SJSA1 (cell line): ENCODE measurements around the gene AKAP6. TPM values are rescaled to one million over a fixed set of nuclear protein-coding genes. Genes with fewer than 3 reads are reported as not detected.
"Not testable (repeated sequence)": the region's sequence is repeated elsewhere in the genome, so short reads cannot be mapped to it uniquely, and the experiment has no call there.

Experiments
- DNase-seq, 2 experiments: peaks; one replicate each; pipeline ENCODE4 v3.0.0-alpha.2; 2015 to 2020; ENCODE audit warnings: low spot score in 2 of 2, low read depth in 1 of 2
- H3K27ac ChIP-seq: fragments of 250-450 bp; sonication (Bioruptor Pico); 2 replicates; pipeline ENCODE4 v1.5.1; 2020; ENCODE audit warnings: mild to moderate bottlenecking, moderate library complexity
- H3K27me3 ChIP-seq: fragments of 250-450 bp; sonication (Bioruptor Pico); replicated peaks from 2 replicates; pipeline ENCODE4 v1.5.1; 2020; ENCODE audit warnings: mild to moderate bottlenecking, moderate library complexity
- H3K36me3 ChIP-seq: fragments of 250-450 bp; sonication (Bioruptor Pico); 2 replicates; pipeline ENCODE4 v1.5.1; 2020; ENCODE audit warnings: mild to moderate bottlenecking
- H3K4me1 ChIP-seq: fragments of 250-450 bp; sonication (Bioruptor Pico); replicated peaks from 2 replicates; pipeline ENCODE4 v1.6.1; 2021; ENCODE audit warnings: mild to moderate bottlenecking
- H3K4me3 ChIP-seq: fragments of 250-450 bp; sonication (Bioruptor Pico); 2 replicates; pipeline ENCODE4 v1.5.1; 2020; ENCODE audit warnings: mild to moderate bottlenecking
- H3K9me3 ChIP-seq: fragments of 250-450 bp; sonication (Bioruptor Pico); replicated peaks from 2 replicates; pipeline ENCODE4 v1.5.1; 2020; ENCODE audit warnings: mild to moderate bottlenecking
- total RNA-seq: library from RNA; depleted of rRNA; stranded (reverse); fragments of >200 nt; shearing (Covaris generic); gene quantifications from 2 replicates; pipeline ENCODE4 v1.2.3, GENCODE V29; 2014

AKAP6 gene
- total RNA-seq, 1 experiment from 2014 or later: 3.8 TPM

DNA sequence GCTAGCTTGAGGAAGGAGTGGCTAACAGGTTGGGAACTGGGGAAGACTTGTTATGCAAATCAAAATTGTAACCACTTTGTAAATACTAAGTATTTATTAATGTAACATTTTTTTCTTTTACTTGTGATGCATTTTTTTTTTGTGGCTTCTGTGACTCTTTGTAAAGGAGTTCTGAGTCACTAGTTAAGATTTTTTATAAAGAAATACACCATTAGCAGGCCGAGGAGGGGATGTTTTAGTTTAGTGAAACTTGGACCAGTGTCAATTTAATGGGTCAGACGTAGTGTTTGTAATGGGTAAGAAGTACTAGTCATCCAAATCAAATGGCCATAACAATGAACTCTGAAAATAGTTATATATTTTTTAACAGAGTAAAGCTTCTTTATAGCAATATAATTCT lies 43.1 kb downstream of the AKAP6 start:
- DNase-seq: peak; percentile 45 to 71
- Histone ChIP-seq H3K4me1 (peaks cover 53% of the 10 kb centered on the region), H3K27ac (peak overlapping the region; percentile 81), H3K4me3 (no peak overlapping the region), H3K9me3 (no peaks in the 10 kb centered on the region), H3K36me3 (no peaks in the 10 kb centered on the region), H3K27me3 (no peaks in the 10 kb centered on the region)

DNA sequence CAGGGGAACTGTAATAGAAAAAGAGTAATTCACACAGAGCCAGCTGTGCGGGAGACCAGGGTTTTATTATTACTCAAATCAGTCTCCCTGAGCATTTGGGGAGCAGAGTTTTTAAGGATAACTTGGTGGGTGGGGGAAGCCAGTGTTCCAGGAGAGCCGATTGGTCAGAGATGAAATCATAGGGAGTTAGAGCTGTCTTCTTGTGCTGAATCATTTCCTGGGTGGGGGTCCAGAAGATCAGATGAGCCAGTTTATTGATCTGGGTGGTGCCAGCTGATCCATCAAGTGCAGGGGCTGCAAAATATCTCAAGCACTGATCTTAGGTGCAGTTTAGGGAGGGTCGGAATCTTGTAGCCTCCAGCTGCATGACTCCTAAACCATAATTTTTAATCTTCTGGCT lies 44.1 kb downstream of the AKAP6 start:
- not testable (repeated sequence) for H3K4me3 ChIP-seq, H3K36me3 ChIP-seq, H3K27me3 ChIP-seq, DNase-seq, H3K9me3 ChIP-seq
- Histone ChIP-seq H3K4me1 (peaks cover 46% of the 10 kb centered on the region), H3K27ac (0 out of 2 replicates have a peak overlapping the region, but pooled peaks have one; percentile 29)

DNA sequence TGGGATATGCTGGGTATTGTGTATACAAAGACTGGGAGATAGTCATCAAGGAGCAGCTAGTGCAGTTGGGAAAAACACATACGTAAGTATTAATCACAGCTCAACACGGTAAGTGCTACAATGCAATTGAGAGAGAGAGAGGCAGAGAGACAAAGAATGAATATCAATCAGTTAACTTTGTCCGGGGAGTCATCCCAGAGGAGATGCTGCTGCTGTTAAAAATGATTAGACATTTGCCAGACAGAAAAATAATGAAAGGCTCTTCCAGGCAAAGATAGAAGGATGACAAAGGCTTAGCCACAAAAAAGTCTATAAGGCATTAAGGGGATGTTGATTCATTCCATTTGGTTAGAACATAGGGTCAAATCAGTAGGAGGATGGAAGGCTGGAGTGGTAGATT lies 45.1 kb downstream of the AKAP6 start:
- no peaks in the 10 kb centered on the region for H3K27me3 ChIP-seq
- H3K4me3 ChIP-seq: no peak overlapping the region
- H3K9me3 ChIP-seq: no peaks in the 10 kb centered on the region
- peak in 1 of 2 experiments; percentile 7 for DNase-seq
- H3K27ac ChIP-seq: no peak overlapping the region
- H3K4me1 ChIP-seq: peaks cover 45% of the 10 kb centered on the region
- H3K36me3 ChIP-seq: no peaks in the 10 kb centered on the region

DNA sequence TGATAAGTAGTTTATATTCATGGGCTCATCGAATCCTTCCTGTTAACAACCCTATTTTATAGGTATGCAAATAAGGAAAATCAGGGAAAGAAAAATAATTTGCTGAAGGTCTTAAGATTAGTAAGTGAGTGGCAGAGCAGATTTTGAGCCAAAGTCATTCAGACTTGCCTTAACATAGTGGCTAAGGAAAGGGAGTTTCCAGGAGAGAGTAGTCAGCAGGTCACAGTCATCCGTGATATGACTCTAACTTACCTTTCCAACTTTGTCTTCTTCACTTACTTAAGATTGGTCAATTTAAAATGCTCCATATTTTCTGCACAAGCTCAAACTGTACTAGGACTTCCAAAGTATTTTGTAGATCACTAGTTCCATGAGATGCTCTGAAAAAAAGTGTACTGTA lies 46.6 kb downstream of the AKAP6 start:
- Histone ChIP-seq H3K27ac (no peak overlapping the region), H3K27me3 (no peaks in the 10 kb centered on the region), H3K36me3 (no peaks in the 10 kb centered on the region), H3K4me3 (no peak overlapping the region), H3K4me1 (peaks cover 30% of the 10 kb centered on the region), H3K9me3 (no peaks in the 10 kb centered on the region)
- DNase-seq: no peak

DNA sequence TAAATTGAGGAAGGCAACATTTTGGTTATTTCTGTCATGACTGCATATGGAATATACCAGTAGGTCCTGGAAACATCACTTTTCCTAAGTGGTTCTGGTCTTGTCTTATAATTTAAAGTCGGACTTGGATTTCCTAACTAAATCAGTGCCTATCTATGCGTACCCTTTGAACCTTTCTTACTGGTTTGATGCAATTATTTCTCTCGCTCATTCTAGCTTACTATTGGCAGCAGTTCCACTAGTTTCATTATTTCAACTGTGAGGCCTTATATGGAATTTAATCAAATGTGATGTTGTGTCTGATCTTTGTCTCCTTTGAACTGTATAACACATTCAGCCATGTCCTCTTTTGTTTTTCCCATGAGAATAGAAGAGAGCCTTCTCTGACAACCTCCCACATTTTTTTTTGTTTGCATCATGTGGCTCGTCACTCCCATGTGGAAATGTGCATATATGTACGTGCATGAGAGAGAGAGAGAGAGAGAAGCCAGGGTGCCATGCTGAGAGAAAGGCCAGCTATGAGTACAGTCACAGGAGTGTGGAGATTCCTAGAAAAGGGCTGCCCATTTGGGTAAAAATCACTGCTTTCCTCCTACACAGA lies 48.0 kb downstream of the AKAP6 start:
- Histone ChIP-seq H3K4me1 (peaks cover 18% of the 10 kb centered on the region), H3K27ac (no peak overlapping the region), H3K4me3 (no peak overlapping the region), H3K27me3 (no peaks in the 10 kb centered on the region), H3K9me3 (no peaks in the 10 kb centered on the region), H3K36me3 (no peaks in the 10 kb centered on the region)
- no peak for DNase-seq

DNA sequence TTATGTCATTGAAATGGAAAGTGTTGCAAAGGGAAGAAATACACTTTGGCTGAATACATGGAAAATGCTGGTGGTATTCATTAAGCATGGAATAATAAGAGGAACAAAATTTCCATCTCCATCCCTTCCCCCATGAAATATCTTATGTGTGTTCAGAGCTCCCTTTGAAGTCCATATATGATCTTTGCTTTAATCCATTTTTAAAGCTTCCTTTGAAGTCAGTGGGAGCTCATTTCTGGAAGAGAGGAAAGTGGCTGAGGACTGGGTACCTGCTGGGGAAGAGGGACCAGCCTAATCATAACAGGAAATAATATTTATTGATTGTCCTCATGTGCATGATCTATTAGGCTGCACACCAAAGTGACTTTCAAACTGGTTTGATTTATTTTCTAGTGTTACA lies 49.2 kb downstream of the AKAP6 start:
- Histone ChIP-seq H3K4me3 (no peak overlapping the region), H3K9me3 (0 out of 2 replicates have a peak, but pooled peaks cover 3% of the 10 kb centered on the region), H3K27ac (no peak overlapping the region), H3K4me1 (peaks cover 8% of the 10 kb centered on the region; the same call in 1 of the 2 replicates), H3K27me3 (no peaks in the 10 kb centered on the region), H3K36me3 (no peaks in the 10 kb centered on the region)
- DNase-seq: no peak

DNA sequence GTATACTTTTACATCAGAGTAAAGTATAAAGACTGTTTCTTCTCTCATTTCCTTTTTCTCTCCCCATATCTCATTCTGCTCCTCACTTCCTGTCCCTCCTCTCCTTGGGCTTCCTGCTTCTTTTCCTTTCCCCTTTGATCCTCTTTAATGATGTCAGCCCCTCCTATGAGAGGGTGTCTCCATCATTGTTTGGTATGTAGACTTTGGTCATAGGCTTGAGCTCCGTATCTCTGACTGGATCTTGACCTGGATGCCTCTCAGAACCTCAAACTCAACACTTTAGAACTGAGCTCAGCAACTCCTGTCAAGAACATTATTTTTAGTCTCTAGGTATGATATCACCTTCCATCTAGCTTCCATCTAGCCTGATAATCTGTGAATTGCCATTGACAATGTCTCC lies 50.3 kb downstream of the AKAP6 start:
- Histone ChIP-seq H3K36me3 (no peaks in the 10 kb centered on the region), H3K9me3 (0 out of 2 replicates have a peak, but pooled peaks cover 3% of the 10 kb centered on the region), H3K4me1 (no peaks in the 10 kb centered on the region), H3K4me3 (no peak overlapping the region), H3K27me3 (no peaks in the 10 kb centered on the region), H3K27ac (no peak overlapping the region)
- DNase-seq: no peak

DNA sequence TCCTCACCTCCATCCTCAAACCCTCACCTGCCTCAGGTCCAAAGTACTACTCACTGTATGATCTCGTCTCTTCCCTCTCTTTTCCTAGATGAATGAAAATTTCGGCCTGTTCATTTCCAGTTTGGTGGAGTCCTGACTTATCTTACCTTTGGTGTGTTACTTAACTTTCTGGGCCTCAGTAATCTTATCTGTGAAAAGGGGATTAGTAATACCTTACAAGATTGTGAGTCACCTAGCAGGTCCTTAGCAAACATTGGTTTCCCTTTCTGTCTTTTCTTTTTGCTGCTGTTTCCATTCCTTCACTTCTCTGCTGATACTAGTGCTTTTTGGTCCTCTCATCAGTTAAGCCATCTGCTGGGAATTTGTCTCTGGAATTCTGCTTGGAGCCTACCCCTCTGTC lies 52.8 kb downstream of the AKAP6 start:
- H3K27ac ChIP-seq: no peak overlapping the region
- no peak overlapping the region for H3K4me3 ChIP-seq
- no peaks in the 10 kb centered on the region for H3K4me1 ChIP-seq
- DNase-seq: no peak
- 0 out of 2 replicates have a peak, but pooled peaks cover 3% of the 10 kb centered on the region for H3K9me3 ChIP-seq
- no peaks in the 10 kb centered on the region for H3K27me3 ChIP-seq
- no peaks in the 10 kb centered on the region for H3K36me3 ChIP-seq

DNA sequence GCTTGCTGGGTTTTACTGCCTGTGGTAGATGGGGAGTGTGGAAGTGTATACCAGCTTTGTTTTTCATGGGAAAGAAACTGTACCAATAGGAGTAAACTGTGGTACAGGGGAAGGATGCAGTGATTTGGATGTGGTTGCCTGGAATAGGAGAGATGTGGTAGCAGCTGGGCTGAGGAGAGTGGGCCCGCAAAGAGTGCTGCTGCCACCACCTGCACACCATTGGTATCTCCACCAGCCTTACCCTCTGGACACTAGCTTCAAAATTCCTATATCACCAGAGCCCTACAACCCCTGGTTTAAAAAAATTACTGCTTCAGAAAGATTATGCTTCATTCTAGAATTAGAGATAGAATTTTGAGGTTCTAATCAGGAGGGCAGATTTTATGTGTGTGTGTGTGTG lies 53.6 kb downstream of the AKAP6 start:
- Histone ChIP-seq H3K4me1 (no peaks in the 10 kb centered on the region), H3K36me3 (no peaks in the 10 kb centered on the region), H3K9me3 (0 out of 2 replicates have a peak, but pooled peaks cover 3% of the 10 kb centered on the region), H3K27me3 (no peaks in the 10 kb centered on the region), H3K4me3 (no peak overlapping the region), H3K27ac (no peak overlapping the region)
- no peak for DNase-seq

DNA sequence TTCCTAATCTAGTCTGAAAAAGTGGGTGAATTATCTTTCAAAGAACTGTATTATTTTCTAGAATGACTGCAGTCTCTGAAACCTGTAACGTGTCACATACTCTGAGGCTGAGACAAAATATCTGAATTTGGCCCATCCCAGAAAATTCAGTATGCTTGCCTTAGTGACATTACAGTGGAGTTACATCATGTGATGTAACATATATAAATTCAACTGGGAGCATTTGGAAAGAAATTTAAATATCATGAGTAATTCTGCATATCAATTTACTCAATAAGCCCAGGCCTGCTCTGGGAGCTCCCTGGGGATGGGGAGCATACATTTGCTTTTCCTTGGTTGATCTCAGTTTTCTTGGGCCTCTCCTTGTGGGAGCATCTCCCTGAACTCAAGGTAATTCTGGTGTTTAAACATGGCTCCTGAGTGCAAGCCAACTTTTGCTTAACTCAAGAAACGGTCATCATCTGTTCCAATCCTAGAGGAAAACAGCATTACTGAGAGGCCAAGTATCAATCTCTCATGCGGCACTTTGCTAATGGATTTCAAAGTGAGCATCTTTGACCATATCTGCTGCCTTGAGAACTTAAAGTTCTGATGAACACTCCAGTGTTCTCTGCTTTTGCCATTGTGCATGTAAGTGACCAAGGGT lies 54.4 kb downstream of the AKAP6 start:
- no peak for DNase-seq
- Histone ChIP-seq H3K27me3 (no peaks in the 10 kb centered on the region), H3K27ac (no peak overlapping the region), H3K4me3 (no peak overlapping the region), H3K9me3 (0 out of 2 replicates have a peak, but pooled peaks cover 3% of the 10 kb centered on the region), H3K4me1 (no peaks in the 10 kb centered on the region), H3K36me3 (no peaks in the 10 kb centered on the region)

DNA sequence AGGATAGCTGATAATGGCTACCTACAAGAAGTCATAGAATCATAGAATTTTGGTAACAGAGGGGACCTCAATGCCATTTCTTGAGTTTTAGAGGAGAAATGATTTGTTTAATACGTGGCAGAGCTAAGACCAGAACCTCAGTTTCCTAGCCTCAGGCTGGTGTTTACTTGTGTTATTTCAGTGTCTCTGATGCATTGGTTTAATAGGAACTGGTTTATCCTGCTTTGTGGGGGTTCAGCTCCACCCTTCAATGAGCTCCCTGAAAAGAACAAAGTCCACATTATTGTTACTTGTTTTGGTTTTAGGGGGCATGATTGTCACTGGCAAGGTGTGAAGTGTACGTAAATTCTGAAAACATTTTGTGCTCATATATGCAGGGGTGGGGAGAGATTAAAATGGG lies 55.4 kb downstream of the AKAP6 start:
- no peak for DNase-seq
- Histone ChIP-seq H3K36me3 (no peaks in the 10 kb centered on the region), H3K27me3 (no peaks in the 10 kb centered on the region), H3K4me1 (no peaks in the 10 kb centered on the region), H3K4me3 (no peak overlapping the region), H3K9me3 (0 out of 2 replicates have a peak, but pooled peaks cover 3% of the 10 kb centered on the region), H3K27ac (no peak overlapping the region)

DNA sequence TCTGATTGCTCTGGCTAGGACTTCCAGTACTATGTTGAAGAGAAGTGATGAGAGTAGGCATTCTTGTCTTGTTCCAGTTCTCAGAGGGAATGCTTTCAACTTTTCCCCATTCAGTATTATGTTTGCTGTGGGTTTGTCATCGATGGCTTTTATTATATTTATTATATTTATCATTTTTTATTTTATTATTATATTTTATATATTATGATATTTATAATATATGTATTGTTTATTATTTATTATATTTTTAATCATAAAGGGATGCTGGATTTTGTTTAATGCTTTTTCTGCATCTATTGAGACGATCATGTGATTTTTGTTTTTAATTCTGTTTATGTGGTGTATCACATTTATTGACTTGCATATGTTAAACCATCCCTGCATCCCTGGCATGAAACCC lies 58.2 kb downstream of the AKAP6 start:
- H3K36me3 ChIP-seq, DNase-seq, H3K9me3 ChIP-seq, H3K27me3 ChIP-seq, H3K4me3 ChIP-seq, H3K27ac ChIP-seq, H3K4me1 ChIP-seq: not testable (repeated sequence)

DNA sequence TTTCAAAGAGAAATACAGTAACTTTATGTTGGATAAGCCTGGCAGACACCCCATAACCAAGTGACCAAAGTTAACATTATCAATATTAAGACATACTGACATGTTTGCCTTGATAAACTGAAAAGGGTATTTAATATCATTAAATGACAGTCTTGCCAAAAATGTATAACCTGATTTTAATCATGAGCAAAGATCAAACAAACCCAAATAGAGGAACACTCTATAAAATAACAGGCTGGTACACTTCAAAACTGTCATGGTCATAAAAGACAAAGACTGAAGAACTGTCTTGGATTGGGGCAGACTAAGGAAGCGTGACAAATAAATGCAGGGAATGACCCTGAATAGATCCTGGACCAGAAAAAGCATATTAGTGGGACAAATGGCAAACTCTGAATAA lies 64.0 kb downstream of the AKAP6 start:
- Histone ChIP-seq H3K27ac (no peak overlapping the region), H3K4me1 (peaks cover 8% of the 10 kb centered on the region), H3K9me3 (no peaks in the 10 kb centered on the region), H3K27me3 (no peaks in the 10 kb centered on the region), H3K36me3 (no peaks in the 10 kb centered on the region), H3K4me3 (no peak overlapping the region)
- DNase-seq: no peak

DNA sequence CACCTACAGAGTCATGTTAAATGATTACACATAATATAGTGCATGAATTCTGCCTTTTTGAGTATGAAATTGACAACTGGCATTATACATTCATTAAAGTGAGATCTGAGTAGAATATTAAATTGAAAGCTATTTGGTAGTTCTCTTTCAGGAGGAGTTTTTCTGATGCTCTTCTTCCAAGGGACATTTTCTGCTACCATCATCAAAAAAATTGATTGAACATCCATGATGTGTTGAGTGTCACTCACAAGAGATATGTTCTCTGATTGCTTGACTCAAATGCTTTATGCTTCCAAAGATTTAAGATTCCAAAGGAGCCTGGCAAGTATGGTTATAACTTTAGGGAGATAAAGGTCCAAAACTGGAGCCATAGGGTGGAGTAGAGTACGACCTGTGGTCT lies 64.9 kb downstream of the AKAP6 start:
- H3K4me3 ChIP-seq: no peak overlapping the region
- no peak for DNase-seq
- no peak overlapping the region for H3K27ac ChIP-seq
- no peaks in the 10 kb centered on the region for H3K9me3 ChIP-seq
- H3K36me3 ChIP-seq: no peaks in the 10 kb centered on the region
- H3K27me3 ChIP-seq: no peaks in the 10 kb centered on the region
- peaks cover 17% of the 10 kb centered on the region for H3K4me1 ChIP-seq
